HCT116 (cell line): ENCODE data around the gene RBP5. TPM values are rescaled to one million over a fixed set of nuclear protein-coding genes. Genes with fewer than 3 reads are reported as not detected.
A peak's percentile ranks its signal among the peaks of the same experiment; 100 is the strongest.

ENCODE experiments used
- ATAC-seq: fragments of 200-7000 bp; cut with Tn5 transposase; 2 replicates; pipeline ENCODE4 v1.9.1; 2020; ENCODE audit warnings: mild to moderate bottlenecking, moderate library complexity
- BruUV-seq: library from RNA; stranded (reverse); fragments of 400-500 nt; replicated peaks from 2 replicates; lab custom pipeline; 2021; lab: Mats Ljungman, UMichigan
- CTCF ChIA-PET: fragments of 300-600 bp; sonication (Branson Sonifier 250); formaldehyde crosslinking; loops from one replicate; lab custom pipeline; 2021; ENCODE audit warnings: antibody characterized with exemption; lab: Charles Lee
- POLR2A ChIA-PET: fragments of 300-600, 350-600 bp; sonication (Branson Sonifier 250); formaldehyde crosslinking; loops from one replicate; lab custom pipeline; 2021; ENCODE audit warnings: antibody characterized with exemption; lab: Charles Lee
- RAD21 ChIA-PET, 2 experiments: fragments of 300-600 bp; sonication (Branson Sonifier 250); formaldehyde crosslinking; loops; one replicate each; lab custom pipeline; 2023; ENCODE audit warnings: low total read pairs in 2 of 2; ENCODE audit not compliant: uncharacterized antibody in 2 of 2, unreplicated experiment in 2 of 2, low non-redundant PET in 1 of 2; lab: Charles Lee
- DNase-seq: peaks from one replicate; pipeline ENCODE4 v3.0.0-alpha.2; 2010; ENCODE audit warnings: low read depth, low spot score
- H2AFZ ChIP-seq: fragments of 200-600 bp; shearing (Covaris generic), sonication (generic); 2 replicates; pipeline ENCODE4 v1.6.1; 2017; ENCODE audit warnings: low read depth, mixed run types, mixed read lengths, antibody characterized with exemption, low read length; ENCODE audit not compliant: poor library complexity, severe bottlenecking
- H3K27ac ChIP-seq: 2 replicates; pipeline ENCODE4 v1.5.1; 2012; ENCODE audit warnings: low read depth, low read length
- H3K27me3 ChIP-seq: fragments of 200-600 bp; sonication (generic); 2 replicates; pipeline ENCODE4 v1.6.1; 2016; ENCODE audit warnings: mixed run types, low read length, mixed read lengths; ENCODE audit not compliant: insufficient read depth
- H3K36me3 ChIP-seq, 2 experiments: fragments of 200-500 bp in 1 of 2; fragments of 200-600 bp in 1 of 2; sonication (Bioruptor generic) in 1 of 2; sonication (generic) in 1 of 2; 2 replicates each; pipeline versions ENCODE4 v1.5.1 to v1.6.1; 2014 to 2016; ENCODE audit warnings: low read length in 2 of 2, inconsistent platforms in 1 of 2, mixed read lengths in 1 of 2, mixed run types in 1 of 2; ENCODE audit not compliant: insufficient read depth in 2 of 2, control insufficient read depth in 1 of 2
- H3K4me1 ChIP-seq, 2 experiments: fragments of 200-600 bp in 1 of 2; sonication (generic) in 1 of 2; 2 replicates each; pipeline versions ENCODE4 v1.5.1 to v1.6.1; 2012 to 2017; ENCODE audit warnings: low read length in 2 of 2, inconsistent platforms in 1 of 2, mild to moderate bottlenecking in 1 of 2, mixed read lengths in 1 of 2, mixed run types in 1 of 2, moderate library complexity in 1 of 2; ENCODE audit not compliant: insufficient read depth in 2 of 2, control insufficient read depth in 1 of 2
- H3K4me2 ChIP-seq: fragments of 200-600 bp; sonication (generic); 2 replicates; pipeline ENCODE4 v1.6.1; 2017; ENCODE audit warnings: mixed run types, low read length, mixed read lengths
- H3K4me3 ChIP-seq, 2 experiments: fragments of 200-600 bp in 1 of 2; sonication (generic) in 1 of 2; replicated peaks in 1 of 2; 2 replicates each; pipeline ENCODE4 v1.5.1; 2011 to 2016; ENCODE audit warnings: low read length in 2 of 2, control low read depth in 1 of 2, low read depth in 1 of 2, mild to moderate bottlenecking in 1 of 2, mixed read lengths in 1 of 2, mixed run types in 1 of 2
- H3K79me2 ChIP-seq: fragments of 200-600 bp; sonication (generic); 2 replicates; pipeline ENCODE4 v1.6.1; 2017; ENCODE audit warnings: mild to moderate bottlenecking, mixed run types, low read length, moderate library complexity, mixed read lengths; ENCODE audit not compliant: insufficient read depth
- H3K9ac ChIP-seq: fragments of 200-600 bp; sonication (generic); 2 replicates; pipeline ENCODE4 v1.6.1; 2016; ENCODE audit warnings: low read length, mixed read lengths
- H3K9me2 ChIP-seq: fragments of 200-600 bp; sonication (generic), shearing (Covaris generic); 2 replicates; pipeline ENCODE4 v1.6.1; 2017; ENCODE audit warnings: mixed run types, mild to moderate bottlenecking, moderate library complexity; ENCODE audit not compliant: insufficient read depth
- H3K9me3 ChIP-seq, 2 experiments: fragments of 200-500 bp in 1 of 2; fragments of 200-600 bp in 1 of 2; sonication (Bioruptor generic) in 1 of 2; sonication (generic) in 1 of 2; 2 replicates each; pipeline ENCODE4 v1.6.1; 2014 to 2017; ENCODE audit warnings: low read length in 2 of 2, mixed read lengths in 2 of 2, inconsistent platforms in 1 of 2, low read depth in 1 of 2, mild to moderate bottlenecking in 1 of 2, mixed run types in 1 of 2, moderate library complexity in 1 of 2; ENCODE audit not compliant: control insufficient read depth in 1 of 2, insufficient read depth in 1 of 2
- H4K20me1 ChIP-seq: fragments of 200-600 bp; sonication (generic), shearing (Covaris generic); 2 replicates; pipeline ENCODE4 v1.6.1; 2017; ENCODE audit warnings: mixed run types, mild to moderate bottlenecking, moderate library complexity; ENCODE audit not compliant: insufficient read depth
- ATF3 ChIP-seq: IDR thresholded peaks from 2 replicates; pipeline ENCODE4 v1.6.1; 2012
- CBX3 ChIP-seq: IDR thresholded peaks from 2 replicates; pipeline ENCODE4 v1.6.1; 2012; ENCODE audit warnings: low read depth
- CEBPB ChIP-seq: IDR thresholded peaks from 2 replicates; pipeline ENCODE4 v1.6.1; 2012; ENCODE audit warnings: low read depth
- EGR1 ChIP-seq: IDR thresholded peaks from 2 replicates; pipeline ENCODE4 v1.6.1; 2012; ENCODE audit warnings: low read depth
- EZH2 ChIP-seq: fragments of 200-600 bp; sonication (generic); IDR thresholded peaks from 2 replicates; pipeline ENCODE4 v1.6.1; 2017; ENCODE audit warnings: antibody characterized with exemption, mixed run types
- EZH2phosphoT487 ChIP-seq: fragments of 200-600 bp; IDR thresholded peaks from 2 replicates; pipeline ENCODE4 v1.6.1; 2018; ENCODE audit warnings: antibody characterized with exemption, borderline replicate concordance
- FOSL1 ChIP-seq: IDR thresholded peaks from 2 replicates; pipeline ENCODE4 v1.6.1; 2012; ENCODE audit warnings: low read depth
- JUND ChIP-seq: IDR thresholded peaks from 2 replicates; pipeline ENCODE4 v1.6.1; 2012
- MAX ChIP-seq: IDR thresholded peaks from 2 replicates; pipeline ENCODE4 v1.6.1; 2012
- POLR2A ChIP-seq: IDR thresholded peaks from 2 replicates; pipeline ENCODE4 v1.7.0; 2011; ENCODE audit warnings: borderline replicate concordance; ENCODE audit not compliant: insufficient read depth, insufficient read length; ENCODE audit errors: extremely low read depth
- RAD21 ChIP-seq: IDR thresholded peaks from 2 replicates; pipeline ENCODE4 v1.6.1; 2012; ENCODE audit warnings: low read depth, mild to moderate bottlenecking
- REST ChIP-seq: IDR thresholded peaks from 2 replicates; pipeline ENCODE4 v1.6.1; 2012; ENCODE audit warnings: low read depth
- SIN3A ChIP-seq: IDR thresholded peaks from 2 replicates; pipeline ENCODE4 v1.6.1; 2012; ENCODE audit warnings: low read depth
- SP1 ChIP-seq: IDR thresholded peaks from 2 replicates; pipeline ENCODE4 v1.6.1; 2012; ENCODE audit warnings: low read depth
- SRF ChIP-seq: IDR thresholded peaks from 2 replicates; pipeline ENCODE4 v1.6.1; 2012; ENCODE audit warnings: low read depth
- TCF7L2 ChIP-seq: IDR thresholded peaks from 2 replicates; pipeline ENCODE4 v1.7.0; 2011; ENCODE audit warnings: borderline replicate concordance, inconsistent platforms; ENCODE audit not compliant: insufficient read depth, insufficient read length; ENCODE audit errors: extremely low read depth
- YY1 ChIP-seq: IDR thresholded peaks from 2 replicates; pipeline ENCODE4 v1.6.1; 2011; ENCODE audit warnings: low read length, low read depth, moderate library complexity, mild to moderate bottlenecking; ENCODE audit not compliant: insufficient replicate concordance; ENCODE audit errors: extremely low read depth
- ZBTB33 ChIP-seq: IDR thresholded peaks from 2 replicates; pipeline ENCODE4 v1.6.1; 2011; ENCODE audit warnings: mild to moderate bottlenecking, low read length, moderate library complexity; ENCODE audit not compliant: insufficient replicate concordance; ENCODE audit errors: extremely low read depth
- ZFX ChIP-seq: fragments of 450-650 bp; IDR thresholded peaks from 2 replicates; pipeline ENCODE4 v1.6.1; 2017
- ZNF274 ChIP-seq: fragments of 200-500 bp; sonication (Bioruptor generic); IDR thresholded peaks from 2 replicates; pipeline ENCODE4 v1.6.1; 2014; ENCODE audit warnings: mild to moderate bottlenecking, low read depth, low read length, inconsistent platforms
- intact Hi-C: fragments of 100-400 bp; cut with micrococcal nuclease; formaldehyde crosslinking; loops from 2 replicates; pipeline ENCODE4 v1.10.0; 2022
- total RNA-seq: library from RNA; stranded (reverse); gene quantifications from one replicate; pipeline ENCODE4 v1.2.1, GENCODE V29; 2021; ENCODE audit not compliant: unreplicated experiment
- TF ChIP-seq, protein P1 (sequence below), 3 experiments: fragments of 200-600 bp in 1 of 3; sonication (generic) in 1 of 3; IDR thresholded peaks in 2 of 3; conservative IDR thresholded peaks in 1 of 3; 2 replicates each; pipeline ENCODE4 v1.5.1; 2012 to 2017; ENCODE audit warnings: low read depth in 2 of 3, low read length in 2 of 3, antibody characterized with exemption in 1 of 3, borderline replicate concordance in 1 of 3, control low read depth in 1 of 3, mild to moderate bottlenecking in 1 of 3, mixed read lengths in 1 of 3, mixed run types in 1 of 3, moderate library complexity in 1 of 3; ENCODE audit not compliant: insufficient read depth in 1 of 3

Gene RBP5
- total RNA-seq, 1 experiment from 2014 or later: 0.22 TPM

DNA sequence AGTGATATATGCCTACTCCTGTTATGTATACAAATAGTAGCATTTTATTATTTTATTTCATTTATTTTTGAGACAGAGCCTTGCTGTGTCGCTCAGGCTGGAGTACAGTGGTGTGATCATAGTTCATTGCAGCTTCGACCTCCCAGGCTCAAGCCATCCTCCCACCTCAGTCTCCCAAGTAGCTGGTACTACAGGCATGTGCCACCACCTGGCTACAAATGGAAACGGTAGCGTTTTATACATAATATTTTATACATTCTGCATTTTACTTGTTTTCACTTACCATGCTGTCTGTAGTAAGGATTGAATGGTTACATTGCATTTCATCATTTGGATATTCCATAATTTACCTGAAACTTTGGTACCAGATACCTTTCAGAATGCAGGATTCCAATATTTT, 50.5 kb downstream of the RBP5 start:
- CTCF ChIA-PET: interaction anchor here (1.6 kb wide), 2 partner anchors 16 to 31 kb away, joined by 3 to 6 read pairs; partner anchors contain the start of gene C1RL
- RAD21 ChIA-PET: no interaction called here
- Histone ChIP-seq H3K9ac (no peak overlapping the region), H3K4me1 (peaks cover 2 to 7% of the 10 kb centered on the region in 2 experiments; a peak in 2 of 4 replicates), H3K4me2 (no peak overlapping the region), H3K79me2 (no peaks in the 10 kb centered on the region), H3K36me3 (no peaks in the 10 kb centered on the region), H3K27ac (no peak overlapping the region), H3K9me3 (no peaks in the 10 kb centered on the region), H3K27me3 (no peaks in the 10 kb centered on the region), H2AFZ (peak overlapping the region; percentile 75), H3K4me3 (no peak overlapping the region), H3K9me2 (no peaks in the 10 kb centered on the region), H4K20me1 (no peaks in the 10 kb centered on the region)
- no TSS peak for BruUV-seq
- intact Hi-C loops: no loop called here
- no peak for DNase-seq
- POLR2A ChIA-PET: interaction anchor here (2.2 to 2.5 kb wide), 2 partner anchors 132 to 134 kb away, joined by 10 to 11 read pairs; partner anchors contain the start of genes C12orf57 and RNU7-1
- peak; percentile 84 for ATAC-seq
- TF ChIP-seq JUND: no peak
- TF ChIP-seq, protein P1, sequence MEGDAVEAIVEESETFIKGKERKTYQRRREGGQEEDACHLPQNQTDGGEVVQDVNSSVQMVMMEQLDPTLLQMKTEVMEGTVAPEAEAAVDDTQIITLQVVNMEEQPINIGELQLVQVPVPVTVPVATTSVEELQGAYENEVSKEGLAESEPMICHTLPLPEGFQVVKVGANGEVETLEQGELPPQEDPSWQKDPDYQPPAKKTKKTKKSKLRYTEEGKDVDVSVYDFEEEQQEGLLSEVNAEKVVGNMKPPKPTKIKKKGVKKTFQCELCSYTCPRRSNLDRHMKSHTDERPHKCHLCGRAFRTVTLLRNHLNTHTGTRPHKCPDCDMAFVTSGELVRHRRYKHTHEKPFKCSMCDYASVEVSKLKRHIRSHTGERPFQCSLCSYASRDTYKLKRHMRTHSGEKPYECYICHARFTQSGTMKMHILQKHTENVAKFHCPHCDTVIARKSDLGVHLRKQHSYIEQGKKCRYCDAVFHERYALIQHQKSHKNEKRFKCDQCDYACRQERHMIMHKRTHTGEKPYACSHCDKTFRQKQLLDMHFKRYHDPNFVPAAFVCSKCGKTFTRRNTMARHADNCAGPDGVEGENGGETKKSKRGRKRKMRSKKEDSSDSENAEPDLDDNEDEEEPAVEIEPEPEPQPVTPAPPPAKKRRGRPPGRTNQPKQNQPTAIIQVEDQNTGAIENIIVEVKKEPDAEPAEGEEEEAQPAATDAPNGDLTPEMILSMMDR (IDR thresholded peaks at IDR 0.05 in 2 of 3, conservative IDR thresholded peaks at IDR 0.05 in 1 of 3; ENCODE audit: borderline replicate concordance in 1 of 3, insufficient read depth in 1 of 3, low read depth in 2 of 3, low read length in 2 of 3): peak; percentile 28 to 43 (median 36); a peak in 4 of 6 replicates
- no peak for TF ChIP-seq ZFX
- TF ChIP-seq REST: no peak
- no peak for TF ChIP-seq SP1
- no peak for TF ChIP-seq EZH2
- TF ChIP-seq CEBPB: no peak
- no peak for TF ChIP-seq SIN3A
- no peak for TF ChIP-seq ZBTB33
- TF ChIP-seq POLR2A: no peak
- no peak for TF ChIP-seq ZNF274
- peak; percentile 49; the same call in 1 of the 2 replicates for TF ChIP-seq RAD21
- no peak for TF ChIP-seq EZH2phosphoT487
- TF ChIP-seq CBX3: no peak
- TF ChIP-seq YY1: no peak
- TF ChIP-seq EGR1: no peak
- TF ChIP-seq SRF: no peak
- no peak for TF ChIP-seq TCF7L2
- no peak for TF ChIP-seq FOSL1
- no peak for TF ChIP-seq ATF3
- TF ChIP-seq MAX: peak; percentile 37; the same call in 1 of the 2 replicates
